ENCODE data around the gene MRPS2.
"Not testable (repeated sequence)": the region's sequence is repeated elsewhere in the genome, so short reads cannot be mapped to it uniquely, and the experiment has no call there.

MRPS2 gene

DNA sequence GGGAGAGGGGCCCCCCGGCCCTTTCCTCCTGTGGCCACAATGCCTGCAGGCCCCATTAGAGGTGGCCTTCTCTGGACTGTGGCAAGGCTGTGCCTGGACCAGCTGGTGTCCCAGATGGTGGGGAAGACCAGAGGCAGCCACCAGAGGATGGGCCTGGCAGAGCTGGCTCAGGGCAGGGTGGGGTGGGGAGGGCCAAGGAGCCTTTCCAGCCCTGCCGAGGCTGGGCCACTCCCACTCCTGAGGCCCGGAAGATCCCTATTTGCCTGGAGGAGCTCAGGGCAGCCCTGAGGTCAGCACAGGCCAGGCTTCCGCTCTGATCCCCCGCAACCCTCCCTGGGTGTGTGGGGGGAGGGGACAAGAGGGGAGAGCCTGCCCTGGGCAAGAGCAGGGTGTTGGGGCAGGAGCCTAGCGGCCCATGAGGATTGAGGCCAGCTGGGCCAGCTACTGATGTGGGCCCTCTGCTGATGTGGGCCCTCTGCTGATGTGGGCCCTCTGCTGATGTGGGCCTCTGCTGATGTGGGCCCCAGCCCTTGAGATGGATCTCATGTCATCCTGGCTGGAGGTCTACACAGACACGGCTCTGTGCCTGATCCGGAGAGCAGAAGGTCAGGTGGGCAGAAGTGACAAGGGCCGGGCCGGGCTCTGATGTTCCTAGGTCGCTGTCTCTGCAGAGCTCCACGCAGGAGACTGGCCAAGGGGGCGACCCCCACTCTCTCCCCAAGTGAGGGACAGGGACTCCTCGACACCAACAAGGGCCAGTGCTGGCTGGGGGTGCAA lies 6.0 kb downstream of the MRPS2 start:
- H3K4me3 ChIP-seq (ENCODE audit: low read depth in 1 of 2, low read length in 2 of 2): no peak overlapping the region
- H3K9ac ChIP-seq (ENCODE audit: low read depth in 1 of 2, low read length in 2 of 2): no peak overlapping the region
- no peaks in the 10 kb centered on the region for H3K9me3 ChIP-seq (ENCODE audit: control insufficient read depth in 1 of 2, low read length in 2 of 2)

DNA sequence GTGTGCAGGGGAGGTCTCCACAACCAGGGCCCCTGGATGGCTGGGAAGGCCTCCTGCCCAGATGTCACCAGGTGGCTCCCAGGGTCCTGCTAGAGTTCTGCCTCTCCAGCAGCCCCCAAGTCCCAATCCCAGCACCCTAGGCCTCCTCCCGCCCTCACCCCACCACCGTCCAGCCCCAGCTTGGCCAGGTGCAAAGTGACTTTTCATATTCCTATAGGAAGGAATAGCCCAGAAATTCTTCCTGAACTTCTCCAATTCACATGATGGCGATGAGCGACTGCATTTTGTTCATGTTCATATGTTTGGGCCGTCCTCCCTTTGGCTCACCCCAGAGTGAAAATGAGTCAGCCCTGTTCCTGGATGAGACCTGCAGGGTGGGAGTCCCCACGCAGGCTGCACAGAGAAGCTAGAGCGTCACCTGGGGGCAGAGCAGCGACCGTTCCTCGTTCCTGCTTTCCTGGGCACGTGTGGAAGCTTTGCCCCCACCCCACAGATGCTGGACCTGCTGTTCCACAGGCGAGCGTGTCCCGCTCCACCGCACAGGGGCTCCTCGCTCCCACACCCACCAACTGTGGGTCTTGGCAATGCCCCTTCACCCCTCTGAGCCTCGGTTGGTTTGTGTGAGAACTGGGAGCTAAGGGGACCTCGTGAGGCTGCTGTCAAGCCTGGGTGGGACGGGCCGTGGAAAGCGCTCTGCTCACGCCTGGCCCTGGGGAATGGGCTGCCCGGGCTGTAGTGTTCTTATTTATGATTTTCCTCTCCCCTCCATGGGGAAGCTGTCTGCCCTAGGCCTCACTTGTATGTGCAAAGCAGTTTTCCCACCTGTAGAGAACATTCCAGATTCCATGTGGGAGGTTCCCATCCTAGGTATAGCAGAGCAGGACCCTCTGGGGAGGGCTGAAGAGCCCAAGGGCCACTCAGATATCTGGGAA lies 6.9 kb downstream of the MRPS2 start:
- H3K4me3 ChIP-seq (ENCODE audit: low read depth in 1 of 2, low read length in 2 of 2): no peak overlapping the region
- no peak overlapping the region for H3K9ac ChIP-seq (ENCODE audit: low read depth in 1 of 2, low read length in 2 of 2)
- no peaks in the 10 kb centered on the region for H3K27me3 ChIP-seq (ENCODE audit: control insufficient read depth in 1 of 2, insufficient read depth in 2 of 2, low read length in 2 of 2)
- peaks cover 13 to 27% of the 10 kb centered on the region in 2 donors for H3K36me3 ChIP-seq (ENCODE audit: control insufficient read depth in 1 of 2, insufficient read depth in 2 of 2, low read length in 2 of 2)
- no peak overlapping the region for H3K27ac ChIP-seq (ENCODE audit: low read depth, low read length)
- H3K9me3 ChIP-seq (ENCODE audit: control insufficient read depth in 1 of 2, low read length in 2 of 2): no peaks in the 10 kb centered on the region
- no peaks in the 10 kb centered on the region for H3K4me1 ChIP-seq (ENCODE audit: control insufficient read depth in 1 of 2, insufficient read depth in 2 of 2, low read length in 2 of 2)

More for the DNA sequence above, 6.0 kb downstream of the MRPS2 start:
- no peaks in the 10 kb centered on the region for H3K27me3 ChIP-seq (ENCODE audit: control insufficient read depth in 1 of 2, insufficient read depth in 2 of 2, low read length in 2 of 2)
- peaks cover 7% of the 10 kb centered on the region in 2 donors for H3K4me1 ChIP-seq (ENCODE audit: control insufficient read depth in 1 of 2, insufficient read depth in 2 of 2, low read length in 2 of 2)
- no peak overlapping the region for H3K27ac ChIP-seq (ENCODE audit: low read depth, low read length)
- H3K36me3 ChIP-seq (ENCODE audit: control insufficient read depth in 1 of 2, insufficient read depth in 2 of 2, low read length in 2 of 2): peaks cover 13 to 30% of the 10 kb centered on the region in 2 donors

DNA sequence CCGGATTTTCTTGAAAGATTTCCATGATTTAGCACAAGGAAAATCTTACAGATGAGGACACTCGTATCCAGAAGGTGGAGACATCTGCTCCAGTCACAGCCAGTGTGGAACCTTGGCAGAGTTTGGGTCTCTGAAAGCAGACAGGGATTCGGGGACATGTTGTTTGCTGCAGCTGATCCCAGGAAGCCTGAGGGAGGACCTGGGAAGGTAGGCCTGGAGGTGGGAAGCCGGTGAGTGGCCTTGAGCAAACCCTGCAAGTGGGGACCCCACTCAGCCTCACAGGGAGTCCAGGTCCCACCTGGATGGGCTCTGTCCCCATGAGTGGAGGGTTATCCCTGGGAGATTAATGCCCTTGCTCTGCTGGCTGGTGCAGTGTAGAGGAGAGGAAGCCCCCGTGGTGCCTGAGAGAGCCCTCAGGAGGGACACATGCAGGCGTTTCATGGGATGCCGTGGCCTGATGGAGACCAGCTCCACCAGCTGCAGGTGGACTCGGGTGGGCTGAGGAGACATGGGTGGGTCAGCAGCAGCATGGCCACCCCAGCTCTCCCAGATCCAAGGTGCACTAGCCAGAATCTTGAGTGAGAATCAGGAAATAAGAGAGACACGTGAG lies 7.8 kb downstream of the MRPS2 start:
- no peaks in the 10 kb centered on the region for H3K9me3 ChIP-seq (ENCODE audit: control insufficient read depth in 1 of 2, low read length in 2 of 2)
- H3K36me3 ChIP-seq (ENCODE audit: control insufficient read depth in 1 of 2, insufficient read depth in 2 of 2, low read length in 2 of 2): peaks cover 5 to 19% of the 10 kb centered on the region in 2 donors
- H3K4me3 ChIP-seq (ENCODE audit: low read depth in 1 of 2, low read length in 2 of 2): no peak overlapping the region
- H3K9ac ChIP-seq (ENCODE audit: low read depth in 1 of 2, low read length in 2 of 2): no peak overlapping the region
- no peaks in the 10 kb centered on the region for H3K4me1 ChIP-seq (ENCODE audit: control insufficient read depth in 1 of 2, insufficient read depth in 2 of 2, low read length in 2 of 2)
- H3K27ac ChIP-seq (ENCODE audit: low read depth, low read length): no peak overlapping the region
- H3K27me3 ChIP-seq (ENCODE audit: control insufficient read depth in 1 of 2, insufficient read depth in 2 of 2, low read length in 2 of 2): no peaks in the 10 kb centered on the region

DNA sequence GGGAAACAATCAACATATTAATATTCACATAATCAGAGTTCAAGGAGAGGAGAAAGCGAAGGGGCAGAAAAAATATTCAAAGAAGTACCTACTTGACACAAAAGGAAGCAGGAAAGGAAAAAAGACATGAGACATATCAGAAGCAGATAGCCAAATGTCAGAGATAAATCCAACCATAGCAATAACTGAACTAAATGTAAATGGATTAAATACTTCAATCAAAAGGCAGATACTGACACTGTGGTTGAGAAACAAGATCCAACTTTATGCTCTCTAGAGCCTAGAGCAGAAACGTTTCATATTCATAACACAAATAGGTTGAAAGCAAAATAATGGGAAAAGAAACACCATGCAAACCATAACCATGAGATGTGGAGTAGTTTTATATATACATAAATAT lies 9.0 kb downstream of the MRPS2 start:
- Histone ChIP-seq H3K4me3 (ENCODE audit: low read depth in 1 of 2, low read length in 2 of 2) (no peak overlapping the region), H3K4me1 (ENCODE audit: control insufficient read depth in 1 of 2, insufficient read depth in 2 of 2, low read length in 2 of 2) (no peaks in the 10 kb centered on the region), H3K27ac (ENCODE audit: low read depth, low read length) (no peak overlapping the region), H3K9ac (ENCODE audit: low read depth in 1 of 2, low read length in 2 of 2) (no peak overlapping the region), H3K36me3 (ENCODE audit: control insufficient read depth in 1 of 2, insufficient read depth in 2 of 2, low read length in 2 of 2) (peaks cover 0 to 8% of the 10 kb centered on the region in 2 donors), H3K9me3 (ENCODE audit: control insufficient read depth in 1 of 2, low read length in 2 of 2) (no peaks in the 10 kb centered on the region), H3K27me3 (ENCODE audit: control insufficient read depth in 1 of 2, insufficient read depth in 2 of 2, low read length in 2 of 2) (no peaks in the 10 kb centered on the region)

DNA sequence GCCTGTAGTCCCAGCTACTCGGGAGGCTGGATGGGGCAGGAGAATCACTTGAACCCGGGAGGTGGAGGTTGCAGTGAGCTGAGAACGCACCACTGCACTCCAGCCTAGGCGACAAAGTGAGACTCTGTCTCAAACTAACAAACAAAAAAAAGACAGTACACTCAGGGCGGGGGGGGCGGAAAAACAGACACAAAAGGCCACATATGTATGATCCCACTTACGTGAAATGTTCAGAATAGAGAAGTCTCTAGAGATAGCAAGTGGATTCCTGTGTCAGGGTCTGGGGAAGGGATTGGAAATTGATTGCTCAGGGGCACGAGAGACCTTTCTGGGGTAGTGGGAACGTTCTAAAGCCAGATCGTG lies 11.7 kb downstream of the MRPS2 start:
- no peaks in the 10 kb centered on the region for H3K9me3 ChIP-seq (ENCODE audit: control insufficient read depth in 1 of 2, low read length in 2 of 2)
- H3K36me3 ChIP-seq (ENCODE audit: control insufficient read depth in 1 of 2, insufficient read depth in 2 of 2, low read length in 2 of 2): no peaks in the 10 kb centered on the region
- H3K27ac ChIP-seq (ENCODE audit: low read depth, low read length): no peak overlapping the region
- H3K9ac ChIP-seq (ENCODE audit: low read depth in 1 of 2, low read length in 2 of 2): no peak overlapping the region
- H3K4me1 ChIP-seq (ENCODE audit: control insufficient read depth in 1 of 2, insufficient read depth in 2 of 2, low read length in 2 of 2): no peaks in the 10 kb centered on the region
- H3K4me3 ChIP-seq (ENCODE audit: low read depth in 1 of 2, low read length in 2 of 2): no peak overlapping the region
- no peaks in the 10 kb centered on the region for H3K27me3 ChIP-seq (ENCODE audit: control insufficient read depth in 1 of 2, insufficient read depth in 2 of 2, low read length in 2 of 2)

DNA sequence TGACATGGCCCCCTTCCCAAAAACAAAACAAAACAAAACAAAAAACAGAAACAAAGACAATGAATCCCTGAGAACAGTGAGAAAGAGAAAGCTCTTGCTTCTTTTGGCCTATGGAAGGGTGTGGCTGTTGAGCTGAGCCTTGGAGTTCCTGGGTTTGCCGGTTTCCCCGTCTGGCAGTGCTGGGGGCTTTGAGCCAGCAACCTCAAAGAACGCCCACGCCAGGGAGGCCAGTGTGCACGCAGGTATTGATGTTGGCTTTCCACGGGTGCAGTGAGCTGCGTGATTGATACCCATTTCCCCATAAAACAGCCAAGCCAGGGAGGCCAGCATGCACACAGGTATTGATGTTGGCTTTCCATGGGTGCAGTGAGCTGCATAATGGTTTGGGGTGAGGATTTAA lies 12.4 kb downstream of the MRPS2 start:
- H3K4me3 ChIP-seq (ENCODE audit: low read depth in 1 of 2, low read length in 2 of 2): no peak overlapping the region
- no peaks in the 10 kb centered on the region for H3K27me3 ChIP-seq (ENCODE audit: control insufficient read depth in 1 of 2, insufficient read depth in 2 of 2, low read length in 2 of 2)
- H3K9me3 ChIP-seq (ENCODE audit: control insufficient read depth in 1 of 2, low read length in 2 of 2): no peaks in the 10 kb centered on the region
- H3K36me3 ChIP-seq (ENCODE audit: control insufficient read depth in 1 of 2, insufficient read depth in 2 of 2, low read length in 2 of 2): no peaks in the 10 kb centered on the region
- no peak overlapping the region for H3K27ac ChIP-seq (ENCODE audit: low read depth, low read length)
- no peaks in the 10 kb centered on the region for H3K4me1 ChIP-seq (ENCODE audit: control insufficient read depth in 1 of 2, insufficient read depth in 2 of 2, low read length in 2 of 2)
- no peak overlapping the region for H3K9ac ChIP-seq (ENCODE audit: low read depth in 1 of 2, low read length in 2 of 2)

DNA sequence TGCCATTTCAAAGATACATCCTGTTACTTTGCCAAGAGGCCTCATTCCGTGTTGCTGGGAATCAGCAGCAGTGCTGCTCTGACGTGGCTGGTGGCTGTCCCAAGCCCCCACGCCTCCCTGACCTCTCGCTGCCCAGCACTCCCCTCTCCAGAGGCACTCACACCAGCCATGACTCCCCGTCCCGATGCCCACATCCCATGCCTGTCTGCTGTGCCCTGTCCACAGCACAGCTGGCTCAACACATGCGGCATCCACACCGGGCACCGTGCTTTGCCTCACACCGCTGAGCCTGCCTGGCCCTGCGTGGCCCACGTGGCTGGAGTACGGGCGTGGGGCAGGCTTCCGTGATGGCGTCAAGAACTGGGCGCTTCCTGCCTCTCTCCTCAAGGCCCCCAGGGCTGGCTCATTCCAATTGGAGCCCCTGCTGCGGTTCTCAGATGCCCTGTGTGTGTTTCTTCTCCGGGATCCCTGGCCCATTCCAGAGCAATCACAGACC lies 12.9 kb downstream of the MRPS2 start:
- Histone ChIP-seq H3K4me3 (ENCODE audit: low read depth in 1 of 2, low read length in 2 of 2) (no peak overlapping the region), H3K27ac (ENCODE audit: low read depth, low read length) (no peak overlapping the region), H3K9me3 (ENCODE audit: control insufficient read depth in 1 of 2, low read length in 2 of 2) (no peaks in the 10 kb centered on the region), H3K27me3 (ENCODE audit: control insufficient read depth in 1 of 2, insufficient read depth in 2 of 2, low read length in 2 of 2) (no peaks in the 10 kb centered on the region), H3K9ac (ENCODE audit: low read depth in 1 of 2, low read length in 2 of 2) (no peak overlapping the region), H3K4me1 (ENCODE audit: control insufficient read depth in 1 of 2, insufficient read depth in 2 of 2, low read length in 2 of 2) (no peaks in the 10 kb centered on the region), H3K36me3 (ENCODE audit: control insufficient read depth in 1 of 2, insufficient read depth in 2 of 2, low read length in 2 of 2) (no peaks in the 10 kb centered on the region)

DNA sequence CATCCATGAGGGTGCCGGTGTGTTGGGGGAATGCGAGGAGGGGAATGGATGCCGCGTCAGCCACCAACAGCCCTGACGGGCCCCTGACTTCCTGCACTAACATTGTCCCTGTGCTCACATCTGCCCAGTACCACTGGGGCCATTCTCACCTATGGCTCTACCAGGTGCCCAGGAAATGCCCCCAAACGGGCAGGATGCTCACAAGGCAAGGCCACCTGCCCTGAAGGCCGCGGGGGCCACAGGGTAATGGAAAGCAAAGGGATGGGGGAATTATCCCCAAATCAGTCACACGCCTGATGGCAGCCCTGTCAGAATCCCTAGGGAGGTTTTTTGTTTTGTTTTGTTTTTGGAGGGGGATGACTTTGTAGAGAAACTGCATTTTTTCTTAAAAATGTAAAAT lies 13.4 kb downstream of the MRPS2 start:
- not testable (repeated sequence) for H3K4me1 ChIP-seq (ENCODE audit: control insufficient read depth in 1 of 2, insufficient read depth in 2 of 2, low read length in 2 of 2); H3K36me3 ChIP-seq (ENCODE audit: control insufficient read depth in 1 of 2, insufficient read depth in 2 of 2, low read length in 2 of 2); H3K9ac ChIP-seq (ENCODE audit: low read depth in 1 of 2, low read length in 2 of 2); H3K27ac ChIP-seq (ENCODE audit: low read depth, low read length); H3K27me3 ChIP-seq (ENCODE audit: control insufficient read depth in 1 of 2, insufficient read depth in 2 of 2, low read length in 2 of 2); H3K4me3 ChIP-seq (ENCODE audit: low read depth in 1 of 2, low read length in 2 of 2); H3K9me3 ChIP-seq (ENCODE audit: control insufficient read depth in 1 of 2, low read length in 2 of 2)

DNA sequence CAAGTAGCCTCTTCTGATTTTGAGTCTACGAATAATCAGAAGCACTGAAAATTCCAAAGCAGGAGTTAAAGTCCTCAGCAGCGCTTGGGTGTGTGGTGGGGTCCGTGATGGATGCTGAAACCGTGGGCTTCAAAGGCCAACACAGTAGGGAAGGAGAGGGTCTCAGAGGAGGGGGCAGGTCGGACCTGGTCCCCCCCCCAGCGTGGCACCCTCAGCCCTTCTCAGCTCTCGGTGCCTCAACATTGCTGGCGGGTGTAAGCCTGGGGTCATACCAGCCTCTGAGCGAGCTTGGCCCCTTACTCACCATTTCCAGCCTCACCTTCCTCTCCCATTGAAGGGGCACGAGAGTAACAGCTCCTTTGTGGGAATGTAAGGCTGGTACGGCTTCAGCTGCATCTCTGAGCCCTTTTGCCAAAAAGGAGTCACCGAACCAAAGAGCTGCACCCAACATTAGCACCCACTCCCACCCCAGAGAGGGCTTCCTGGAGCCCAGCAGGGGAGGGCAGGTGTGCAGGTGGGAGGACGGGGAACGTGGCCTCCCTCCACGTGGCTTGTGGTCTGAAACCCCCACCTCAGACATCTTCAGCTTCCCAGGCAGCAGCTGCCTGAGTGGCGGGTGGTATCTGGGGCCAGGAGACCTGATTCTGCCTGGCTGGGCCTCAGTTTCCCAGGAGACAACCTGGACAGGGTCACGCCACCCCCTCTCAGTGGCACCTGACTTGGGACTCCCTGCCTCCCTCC lies 14.0 kb downstream of the MRPS2 start:
- Histone ChIP-seq H3K27ac (ENCODE audit: low read depth, low read length) (no peak overlapping the region), H3K4me1 (ENCODE audit: control insufficient read depth in 1 of 2, insufficient read depth in 2 of 2, low read length in 2 of 2) (no peaks in the 10 kb centered on the region), H3K4me3 (ENCODE audit: low read depth in 1 of 2, low read length in 2 of 2) (no peak overlapping the region), H3K27me3 (ENCODE audit: control insufficient read depth in 1 of 2, insufficient read depth in 2 of 2, low read length in 2 of 2) (no peaks in the 10 kb centered on the region), H3K9ac (ENCODE audit: low read depth in 1 of 2, low read length in 2 of 2) (no peak overlapping the region), H3K36me3 (ENCODE audit: control insufficient read depth in 1 of 2, insufficient read depth in 2 of 2, low read length in 2 of 2) (no peaks in the 10 kb centered on the region), H3K9me3 (ENCODE audit: control insufficient read depth in 1 of 2, low read length in 2 of 2) (no peaks in the 10 kb centered on the region)

All from duodenal mucosa (tissue), 2 donors.